Lung (tissue), 12 donors: ENCODE results near the gene LRCH3. TPM values are rescaled to one million over a fixed set of nuclear protein-coding genes. Genes with fewer than 3 reads are reported as not detected.

Experiments
- ATAC-seq: fragments of 200-7000 bp; cut with Tn5 transposase; one replicate; pipeline ENCODE4 v1.9.1; 2020; ENCODE audit warnings: moderate number of reproducible peaks; ENCODE audit not compliant: insufficient read depth, low FRiP score
- DNase-seq, 3 donors: peaks; one replicate each; pipeline ENCODE4 v3.0.0-alpha.2; 2013 to 2017
- H3K27ac ChIP-seq, 2 donors: one replicate each; pipeline ENCODE4 v1.5.1; 2013; ENCODE audit warnings: mild to moderate bottlenecking in 2 of 2, moderate library complexity in 2 of 2, control low read depth in 1 of 2, inconsistent platforms in 1 of 2, low read depth in 1 of 2, low read length in 1 of 2
- H3K27me3 ChIP-seq, 3 donors: one replicate each; pipeline ENCODE4 v1.5.1; 2013; ENCODE audit warnings: low read length in 2 of 3; ENCODE audit not compliant: control insufficient read depth in 3 of 3, insufficient read depth in 3 of 3
- H3K36me3 ChIP-seq, 4 donors: one replicate each; pipeline ENCODE4 v1.5.1; 2013; ENCODE audit warnings: low read length in 4 of 4, mild to moderate bottlenecking in 1 of 4, moderate library complexity in 1 of 4; ENCODE audit not compliant: control insufficient read depth in 4 of 4, insufficient read depth in 4 of 4
- H3K4me1 ChIP-seq, 5 donors: one replicate each; pipeline ENCODE4 v1.5.1; 2013; ENCODE audit warnings: low read length in 5 of 5, mild to moderate bottlenecking in 2 of 5, moderate library complexity in 1 of 5; ENCODE audit not compliant: control insufficient read depth in 5 of 5, insufficient read depth in 5 of 5
- H3K4me3 ChIP-seq: one replicate; pipeline ENCODE4 v1.5.1; 2013; ENCODE audit warnings: mild to moderate bottlenecking, control low read depth, moderate library complexity
- H3K9ac ChIP-seq, 2 donors: one replicate each; pipeline ENCODE4 v1.5.1; 2013; ENCODE audit warnings: low read length in 2 of 2, control low read depth in 1 of 2; ENCODE audit not compliant: insufficient read depth in 1 of 2
- H3K9me3 ChIP-seq, 4 donors: one replicate each; pipeline ENCODE4 v1.5.1; 2013; ENCODE audit warnings: low read length in 3 of 4, mild to moderate bottlenecking in 1 of 4, moderate library complexity in 1 of 4; ENCODE audit not compliant: control insufficient read depth in 4 of 4, insufficient read depth in 3 of 4
- WGBS, 2 donors: extraction: QIAGEN DNeasy Blood & Tissue Kit; methylation state at CpG; one replicate each; pipeline ENCODE4 v1.1.7; 2013; 5-methylcytosine and 5-hydroxymethylcytosine counted together
- polyA plus RNA-seq, 2 donors: library from polyadenylated mRNA; stranded (reverse); fragments of 200-250 nt; gene quantifications; one replicate each; pipeline ENCODE4 v1.2.1, GENCODE V29; 2013
- total RNA-seq, 2 donors: library from RNA; depleted of rRNA in 1 of 2; stranded (reverse); fragments of >200 nt in 1 of 2; gene quantifications; one replicate each; pipeline ENCODE4 v1.2.1, GENCODE V29; 2014 to 2021
- TF ChIP-seq, protein P1 (sequence below): IDR thresholded peaks from 2 replicates; pipeline ENCODE4 v1.5.1; 2012; ENCODE audit warnings: mild to moderate bottlenecking; ENCODE audit errors: control extremely low read depth, extremely low read depth
- donor health status: control.
- donor health status: control.
- donor health status: Bipolar disorder and iron deficiency.
- donor health status: healthy.
- donor health status: DM: yes; HTN: yes; CAD: no.

Gene LRCH3
- total and polyA plus RNA-seq, 4 donors: 7.7 to 228 (median 26.1) TPM

DNA sequence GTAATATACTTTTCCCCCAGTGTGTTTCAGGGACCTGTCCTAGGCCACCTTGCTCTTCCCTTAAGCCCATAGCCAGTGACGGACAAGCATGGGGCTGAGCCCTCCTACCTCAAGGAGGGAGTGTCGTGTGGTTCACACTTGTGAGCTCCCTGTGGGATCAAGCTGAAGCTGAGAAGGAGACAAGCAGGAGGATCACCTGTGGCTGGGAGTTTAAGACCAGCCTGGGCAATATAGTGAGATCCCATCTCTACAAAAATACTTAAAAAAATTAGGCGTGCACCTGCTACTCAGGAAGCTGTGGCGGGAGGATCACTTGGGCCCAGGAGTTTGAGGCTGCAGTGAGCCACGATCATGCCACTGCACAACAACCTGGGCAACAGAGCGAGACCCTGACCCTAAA is 82.3 kb downstream of the LRCH3 start:
- H3K27me3 ChIP-seq: no peaks in the 10 kb centered on the region
- H3K36me3 ChIP-seq: peaks cover 12 to 35% (median 29%) of the 10 kb centered on the region in 4 donors
- TF ChIP-seq, protein P1, sequence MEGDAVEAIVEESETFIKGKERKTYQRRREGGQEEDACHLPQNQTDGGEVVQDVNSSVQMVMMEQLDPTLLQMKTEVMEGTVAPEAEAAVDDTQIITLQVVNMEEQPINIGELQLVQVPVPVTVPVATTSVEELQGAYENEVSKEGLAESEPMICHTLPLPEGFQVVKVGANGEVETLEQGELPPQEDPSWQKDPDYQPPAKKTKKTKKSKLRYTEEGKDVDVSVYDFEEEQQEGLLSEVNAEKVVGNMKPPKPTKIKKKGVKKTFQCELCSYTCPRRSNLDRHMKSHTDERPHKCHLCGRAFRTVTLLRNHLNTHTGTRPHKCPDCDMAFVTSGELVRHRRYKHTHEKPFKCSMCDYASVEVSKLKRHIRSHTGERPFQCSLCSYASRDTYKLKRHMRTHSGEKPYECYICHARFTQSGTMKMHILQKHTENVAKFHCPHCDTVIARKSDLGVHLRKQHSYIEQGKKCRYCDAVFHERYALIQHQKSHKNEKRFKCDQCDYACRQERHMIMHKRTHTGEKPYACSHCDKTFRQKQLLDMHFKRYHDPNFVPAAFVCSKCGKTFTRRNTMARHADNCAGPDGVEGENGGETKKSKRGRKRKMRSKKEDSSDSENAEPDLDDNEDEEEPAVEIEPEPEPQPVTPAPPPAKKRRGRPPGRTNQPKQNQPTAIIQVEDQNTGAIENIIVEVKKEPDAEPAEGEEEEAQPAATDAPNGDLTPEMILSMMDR: no peak
- no peaks in the 10 kb centered on the region for H3K4me1 ChIP-seq
- peaks cover 0 to 2% (median 0%) of the 10 kb centered on the region in 4 donors for H3K9me3 ChIP-seq
- no peak overlapping the region for H3K4me3 ChIP-seq
- no peak for DNase-seq
- 96 to 100% methylated on average over 6 of the region's 6 CpGs for WGBS, 2 donors
- no peak overlapping the region for H3K9ac ChIP-seq
- ATAC-seq: no peak
- no peak overlapping the region for H3K27ac ChIP-seq

DNA sequence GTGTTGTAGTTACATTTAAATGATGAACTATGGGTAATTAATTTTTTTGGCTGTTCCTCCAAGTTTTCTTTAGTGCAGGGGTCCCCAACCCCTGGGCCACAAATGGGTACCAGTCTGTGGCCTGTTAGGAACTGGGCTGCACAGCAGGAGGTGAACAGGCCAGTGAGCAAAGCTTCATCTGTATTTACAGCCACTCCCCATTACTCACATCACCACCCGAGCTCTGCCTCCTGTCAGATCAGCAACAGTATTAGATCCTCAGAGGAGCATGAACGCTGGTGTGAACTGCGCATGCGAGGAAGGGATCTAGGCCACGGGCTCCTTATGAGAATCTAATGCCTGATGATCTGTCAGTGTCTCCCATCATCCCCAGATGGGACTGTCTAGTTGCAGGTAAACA is 83.0 kb downstream of the LRCH3 start:
- TF ChIP-seq, protein P1: no peak
- H3K9ac ChIP-seq: no peak overlapping the region
- H3K9me3 ChIP-seq: peaks cover 0 to 2% (median 0%) of the 10 kb centered on the region in 4 donors
- 96 to 97% methylated on average over 5 of the region's 5 CpGs for WGBS, 2 donors
- H3K27ac ChIP-seq: no peak overlapping the region
- H3K36me3 ChIP-seq: peaks cover 9 to 39% (median 32%) of the 10 kb centered on the region in 4 donors
- H3K4me1 ChIP-seq: no peaks in the 10 kb centered on the region
- ATAC-seq: no peak
- H3K27me3 ChIP-seq: no peaks in the 10 kb centered on the region
- H3K4me3 ChIP-seq: no peak overlapping the region
- no peak for DNase-seq

DNA sequence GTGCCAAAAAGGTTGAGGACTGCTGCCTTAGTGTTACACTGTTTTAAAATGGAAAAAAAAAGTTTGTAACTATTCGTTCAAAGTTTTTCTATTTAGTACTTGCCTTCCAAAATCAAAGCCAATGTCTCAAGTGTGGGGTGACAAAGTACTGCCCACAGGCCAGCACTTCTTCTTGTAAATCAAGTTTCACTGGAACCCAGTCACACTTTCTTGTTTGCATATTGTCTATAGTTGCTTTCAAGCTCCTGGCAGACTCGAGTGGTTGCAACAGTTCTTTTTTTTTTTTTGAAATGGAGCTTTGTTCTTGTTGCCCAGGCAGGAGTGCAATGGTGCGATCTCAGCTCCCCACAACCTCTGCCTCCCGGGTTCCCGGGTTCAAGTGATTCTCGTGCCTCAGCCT is 83.6 kb downstream of the LRCH3 start:
- Histone ChIP-seq H3K36me3 (peaks cover 9 to 39% (median 32%) of the 10 kb centered on the region in 4 donors), H3K27ac (no peak overlapping the region)

More for the DNA sequence above, 83.6 kb downstream of the LRCH3 start:
- Histone ChIP-seq H3K4me3 (no peak overlapping the region), H3K9ac (no peak overlapping the region), H3K9me3 (peaks cover 0 to 2% (median 0%) of the 10 kb centered on the region in 4 donors), H3K27me3 (no peaks in the 10 kb centered on the region), H3K4me1 (no peaks in the 10 kb centered on the region)
- ATAC-seq (no peak), DNase-seq (peak in 2 of 3 donors; percentile 15 to 33)
- TF ChIP-seq, protein P1: no peak
- WGBS, 2 donors: 77 to 83% methylated on average over 6 of the region's 6 CpGs
